ENCODE data around the gene ATN1. TPM values are rescaled to one million over a fixed set of nuclear protein-coding genes. Genes with fewer than 3 reads are reported as not detected.

ATN1 gene
- total RNA-seq, 1 donor from 2014 or later = 123 TPM

DNA sequence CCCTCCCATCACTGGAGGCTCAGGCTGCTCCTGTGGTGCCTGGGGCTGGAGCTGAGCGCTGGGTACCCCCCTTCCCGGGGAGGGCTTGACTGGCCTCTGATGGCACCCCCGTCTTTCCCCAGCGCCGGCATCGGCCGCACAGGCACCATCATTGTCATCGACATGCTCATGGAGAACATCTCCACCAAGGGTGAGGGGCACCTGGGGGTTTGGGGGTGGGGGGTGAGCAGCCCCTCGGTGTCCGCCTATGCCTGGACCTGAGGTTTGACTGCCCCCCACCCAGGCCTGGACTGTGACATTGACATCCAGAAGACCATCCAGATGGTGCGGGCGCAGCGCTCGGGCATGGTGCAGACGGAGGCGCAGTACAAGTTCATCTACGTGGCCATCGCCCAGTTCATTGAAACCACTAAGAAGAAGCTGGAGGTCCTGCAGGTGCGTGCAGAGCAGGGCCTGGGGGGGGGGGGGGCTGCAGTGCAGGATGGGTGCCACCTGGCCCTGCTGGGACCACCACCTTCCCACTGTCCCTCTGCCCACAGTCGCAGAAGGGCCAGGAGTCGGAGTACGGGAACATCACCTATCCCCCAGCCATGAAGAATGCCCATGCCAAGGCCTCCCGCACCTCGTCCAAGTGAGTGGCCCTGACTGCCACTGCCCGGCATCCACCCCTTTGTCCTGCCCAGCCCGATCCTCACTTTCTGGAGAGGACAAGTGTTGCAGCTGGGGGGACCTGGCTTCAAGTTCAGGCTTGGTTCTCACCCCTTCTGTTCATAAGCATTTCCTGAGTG lies 32.2 kb downstream of the ATN1 start:
- Histone ChIP-seq H3K27ac (peak overlapping the region; percentile 90), H3K36me3 (peaks cover 46% of the 10 kb centered on the region), H3K4me3 (peak overlapping the region; percentile 33), H3K4me1 (peaks cover 87% of the 10 kb centered on the region), H3K9me3 (no peaks in the 10 kb centered on the region), H3K27me3 (ENCODE audit: low read depth) (no peaks in the 10 kb centered on the region)
- intact Hi-C loops (cut with DNase I) = no loop called here
- ATAC-seq (no peak), DNase-seq (no peak)
- no peak for TF ChIP-seq CTCF (IDR thresholded peaks at IDR 0.05)

DNA sequence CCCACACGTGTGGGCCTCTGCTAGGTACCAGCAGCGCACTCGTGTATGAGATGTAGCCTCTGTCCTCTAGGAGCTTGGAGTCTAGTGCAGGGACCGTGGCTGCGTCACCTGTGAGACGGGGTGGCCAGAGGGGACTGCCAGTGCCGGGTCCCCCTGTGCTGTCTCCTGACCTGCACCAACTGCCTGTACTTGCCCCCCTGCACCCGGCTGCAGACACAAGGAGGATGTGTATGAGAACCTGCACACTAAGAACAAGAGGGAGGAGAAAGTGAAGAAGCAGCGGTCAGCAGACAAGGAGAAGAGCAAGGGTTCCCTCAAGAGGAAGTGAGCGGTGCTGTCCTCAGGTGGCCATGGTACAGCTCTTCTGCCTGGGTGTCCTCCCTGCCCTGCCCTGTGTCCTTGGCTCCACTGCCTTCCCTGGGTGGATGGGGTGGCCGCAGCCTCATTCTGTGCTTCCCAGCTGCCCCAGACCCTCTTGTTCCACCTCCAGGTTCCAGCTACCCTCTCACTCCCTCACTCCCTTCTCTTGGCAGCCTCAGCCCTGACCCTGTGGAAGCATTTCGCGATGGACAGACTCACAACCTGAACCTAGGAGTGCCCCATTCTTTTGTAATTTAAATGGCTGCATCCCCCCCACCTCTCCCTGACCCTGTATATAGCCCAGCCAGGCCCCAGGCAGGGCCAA lies 33.0 kb downstream of the ATN1 start:
- intact Hi-C loops (cut with DNase I) = no loop called here
- peaks cover 88% of the 10 kb centered on the region for H3K4me1 ChIP-seq
- H3K4me3 ChIP-seq = peak overlapping the region; percentile 55
- DNase-seq (no peak), ATAC-seq (no peak)
- H3K9me3 ChIP-seq = no peaks in the 10 kb centered on the region
- no peak for TF ChIP-seq CTCF (IDR thresholded peaks at IDR 0.05)
- H3K27ac ChIP-seq = peak overlapping the region; percentile 90
- H3K27me3 ChIP-seq (ENCODE audit: low read depth) = no peaks in the 10 kb centered on the region
- H3K36me3 ChIP-seq = peaks cover 47% of the 10 kb centered on the region

DNA sequence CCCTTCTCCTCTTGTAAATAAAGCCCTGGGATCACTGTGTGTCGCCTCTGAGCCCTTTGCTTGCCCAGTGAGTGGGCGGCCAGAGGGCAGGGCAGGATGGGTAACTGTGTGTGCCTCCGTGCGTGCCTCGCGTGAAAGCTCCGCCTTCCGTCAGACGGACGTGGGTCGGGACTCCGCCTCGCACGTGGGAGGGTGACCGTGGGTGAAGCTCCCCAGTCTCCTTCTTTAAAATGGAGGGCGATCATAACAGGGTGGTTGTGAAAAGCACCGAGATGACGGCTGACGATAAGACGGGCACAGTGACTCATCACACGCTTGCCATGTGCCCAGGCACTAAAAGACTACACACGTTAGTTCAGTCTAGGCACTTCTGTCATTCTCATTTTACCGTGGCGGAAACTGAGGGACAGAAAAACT lies 33.5 kb downstream of the ATN1 start:
- peak overlapping the region; percentile 90 for H3K27ac ChIP-seq
- H3K36me3 ChIP-seq = peaks cover 47% of the 10 kb centered on the region
- H3K4me1 ChIP-seq = peaks cover 83% of the 10 kb centered on the region
- intact Hi-C loops (cut with DNase I) = no loop called here
- no peak for TF ChIP-seq CTCF (IDR thresholded peaks at IDR 0.05)
- H3K4me3 ChIP-seq = peak overlapping the region; percentile 55
- no peaks in the 10 kb centered on the region for H3K9me3 ChIP-seq
- H3K27me3 ChIP-seq (ENCODE audit: low read depth) = no peaks in the 10 kb centered on the region
- DNase-seq (peak; percentile 91), ATAC-seq (peak; percentile 40 to 60)

- ATAC-seq (peak; percentile 66 to 68), DNase-seq (peak; percentile 88)
- H3K27ac ChIP-seq = peak overlapping the region; percentile 90
- H3K4me1 ChIP-seq = peaks cover 78% of the 10 kb centered on the region
- H3K4me3 ChIP-seq = peak overlapping the region; percentile 55
- H3K36me3 ChIP-seq = peaks cover 49% of the 10 kb centered on the region
- no peaks in the 10 kb centered on the region for H3K9me3 ChIP-seq
- intact Hi-C loops (cut with DNase I) = no loop called here
- H3K27me3 ChIP-seq (ENCODE audit: low read depth) = no peaks in the 10 kb centered on the region
- peak; percentile 50 for TF ChIP-seq CTCF (IDR thresholded peaks at IDR 0.05)
These were observed 34.0 kb downstream of the ATN1 start for GRCh38 chr12:6961695-6962284.

DNA sequence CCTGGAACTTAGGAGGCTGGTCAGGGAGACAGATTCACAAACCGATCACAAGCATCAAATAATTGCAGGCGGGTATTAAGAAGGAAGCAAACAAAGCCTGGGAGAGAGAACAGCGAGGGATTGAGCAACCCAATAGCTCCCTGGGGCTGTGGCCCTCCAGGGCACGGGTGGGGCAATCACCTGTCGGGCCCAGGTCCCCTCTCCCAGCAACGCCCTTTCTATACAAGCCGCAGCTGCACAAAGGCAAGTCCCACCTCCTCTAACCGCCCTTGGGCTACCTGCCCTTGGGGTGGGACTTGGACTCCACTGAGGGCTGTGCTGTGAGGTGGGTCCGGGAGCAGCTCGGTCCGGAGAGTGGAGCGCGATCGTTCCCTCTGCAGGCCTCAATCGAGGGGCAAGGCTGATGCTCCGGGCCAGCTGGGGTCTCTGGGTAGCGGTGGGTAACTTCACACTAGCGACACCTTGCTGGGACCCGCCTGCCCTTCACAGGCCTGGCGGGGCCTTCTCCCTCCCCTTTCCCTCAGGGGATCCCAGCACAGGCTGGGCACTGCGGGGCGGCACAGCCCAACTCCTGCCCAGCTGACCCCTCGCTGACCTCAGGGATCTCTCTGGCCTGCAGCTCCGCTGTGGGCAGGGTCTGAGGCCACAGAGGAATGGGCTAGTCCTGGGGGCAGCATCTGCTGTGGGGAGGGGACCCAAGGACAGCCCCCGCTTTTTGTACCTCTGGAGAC lies 34.7 kb downstream of the ATN1 start:
- intact Hi-C loops (cut with DNase I) = no loop called here
- ATAC-seq = peak; percentile 64 to 72
- Histone ChIP-seq H3K4me3 (peak overlapping the region; percentile 55), H3K27me3 (ENCODE audit: low read depth) (no peaks in the 10 kb centered on the region), H3K36me3 (peaks cover 49% of the 10 kb centered on the region), H3K4me1 (peaks cover 71% of the 10 kb centered on the region), H3K9me3 (no peaks in the 10 kb centered on the region), H3K27ac (peak overlapping the region; percentile 90)
- TF ChIP-seq CTCF (IDR thresholded peaks at IDR 0.05) = no peak
- DNase-seq = peak; percentile 87

All from lower lobe of right lung (tissue), 2 donors.